NCI-H2227 treated with DMSO at 0.1 percent for 48 hours (cell line): ENCODE data around the gene LHFPL2.

Source experiments
- DNase-seq: peaks from one replicate; lab custom pipeline; 2025; lab: John Stamatoyannopoulos, UW

LHFPL2 gene

DNA sequence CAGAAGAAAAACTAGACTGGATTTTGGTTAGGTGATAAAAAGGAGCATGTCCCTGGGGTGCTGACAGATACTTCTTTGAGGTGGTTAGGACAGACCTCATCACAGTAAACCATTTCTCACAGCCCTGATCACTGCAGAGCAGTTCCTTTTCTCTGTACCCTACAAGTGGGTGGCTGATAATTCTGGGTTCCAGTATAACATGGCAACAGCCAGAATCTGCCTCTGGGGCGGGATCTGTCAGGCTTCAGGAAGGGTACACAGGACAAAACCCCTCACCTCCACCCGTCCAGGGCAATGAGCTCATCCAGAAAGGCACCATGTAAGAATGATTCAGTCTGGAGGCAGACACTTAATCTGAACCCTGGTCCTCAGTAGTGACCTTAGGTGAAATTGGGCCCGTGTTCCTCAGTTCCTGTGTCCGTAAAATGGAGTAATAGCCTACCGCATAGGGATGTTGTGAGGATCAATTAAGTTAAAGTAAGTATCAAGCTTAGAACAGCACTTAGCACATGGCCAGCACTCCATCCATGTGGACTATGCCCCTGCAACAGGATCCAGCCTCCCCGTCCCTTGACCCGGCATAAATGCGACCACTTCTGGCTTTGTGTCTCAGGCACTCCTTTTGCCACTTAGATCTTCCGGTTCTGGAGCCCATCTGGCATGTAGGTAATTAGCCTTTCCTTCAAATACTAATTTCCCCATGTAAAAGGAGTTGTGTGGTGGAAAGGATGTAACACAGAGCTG is 129.2 kb downstream of the LHFPL2 start:
- no peak for DNase-seq

DNA sequence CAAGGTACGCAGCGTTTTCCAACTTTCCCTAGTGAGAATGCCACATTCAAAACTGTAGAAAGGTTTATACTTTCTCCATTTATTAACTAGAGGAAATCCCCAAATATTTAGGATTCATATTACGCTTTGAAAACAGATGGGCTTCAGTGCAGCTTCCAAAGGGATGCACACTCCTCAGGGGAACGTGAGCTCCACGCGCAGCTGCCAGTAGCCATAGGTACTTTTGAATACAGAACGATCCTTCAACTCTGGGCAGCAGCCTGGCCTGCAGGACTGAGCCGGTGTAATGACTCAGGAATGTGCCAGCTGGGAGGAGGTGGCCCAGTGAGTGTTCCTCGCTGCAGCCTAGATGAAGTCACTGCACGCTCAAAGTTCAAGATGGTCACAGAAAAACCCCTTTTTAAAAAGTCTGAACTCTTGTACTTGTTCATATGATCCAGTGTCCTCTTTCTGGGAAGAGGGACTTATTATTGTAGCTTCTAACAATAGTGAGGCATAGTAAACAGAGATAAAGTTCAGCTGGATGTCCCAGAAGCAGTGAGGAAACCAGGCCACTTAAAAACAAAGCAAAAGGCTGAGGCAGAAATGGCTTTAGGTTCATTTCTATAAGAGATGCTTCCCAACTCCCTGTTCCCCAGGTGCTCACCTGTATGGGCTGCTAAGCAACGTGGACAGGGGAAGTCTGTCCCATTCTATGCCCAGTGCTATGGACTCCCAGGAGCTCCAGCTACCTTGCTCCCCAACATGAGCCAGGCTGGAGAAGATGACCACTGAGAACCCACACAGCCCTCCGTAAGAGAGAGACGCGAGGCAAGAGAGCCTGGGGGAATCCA is 130.0 kb downstream of the LHFPL2 start:
- no peak for DNase-seq

- DNase-seq: no peak
Observed at GRCh38 chr5:78515670-78516069, 132.9 kb downstream of the LHFPL2 start.

DNA sequence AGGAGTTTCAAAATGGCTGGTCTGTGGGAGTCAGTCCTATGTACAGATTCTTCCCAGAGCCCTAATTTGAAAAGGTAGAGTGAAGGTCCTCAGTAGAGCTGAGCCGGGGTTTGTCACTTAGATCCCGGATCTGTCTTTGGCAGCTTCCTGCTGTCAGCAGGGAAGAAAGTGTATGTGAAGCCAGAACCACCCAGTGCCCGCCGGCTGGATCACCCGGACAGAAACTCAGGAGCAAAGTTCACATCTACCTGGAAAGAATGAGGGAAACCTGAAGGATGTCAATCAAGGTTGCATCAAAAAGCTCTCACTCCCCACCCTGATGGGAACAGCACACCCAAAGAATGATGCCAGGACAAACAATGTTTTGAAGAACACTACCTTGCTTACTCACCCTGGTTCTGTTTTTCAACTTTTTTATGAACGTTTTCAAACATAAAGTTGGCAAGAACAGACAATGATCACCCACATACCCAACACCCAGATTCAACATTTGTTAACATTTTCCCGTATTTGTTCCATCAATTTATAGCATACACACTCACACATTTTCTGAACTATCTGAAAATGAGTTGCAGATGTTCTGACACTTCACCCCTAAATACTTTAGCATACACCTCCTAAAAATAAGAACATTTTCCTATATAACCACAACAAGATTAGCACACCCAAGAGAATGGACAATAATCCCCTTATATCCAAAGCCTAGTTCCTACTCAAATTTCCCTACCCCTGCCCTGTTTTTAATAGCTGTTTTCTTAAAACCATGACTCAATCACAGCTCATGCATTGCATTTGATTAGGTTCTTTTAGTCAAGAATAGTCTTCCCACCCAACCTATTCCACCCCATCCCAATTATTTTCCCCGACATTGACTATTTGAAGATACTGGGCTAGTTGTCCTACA is 133.9 kb downstream of the LHFPL2 start:
- DNase-seq: no peak

GRCh38 chr5:78513441-78513840 is 135.1 kb downstream of the LHFPL2 start:
- DNase-seq: no peak

DNA sequence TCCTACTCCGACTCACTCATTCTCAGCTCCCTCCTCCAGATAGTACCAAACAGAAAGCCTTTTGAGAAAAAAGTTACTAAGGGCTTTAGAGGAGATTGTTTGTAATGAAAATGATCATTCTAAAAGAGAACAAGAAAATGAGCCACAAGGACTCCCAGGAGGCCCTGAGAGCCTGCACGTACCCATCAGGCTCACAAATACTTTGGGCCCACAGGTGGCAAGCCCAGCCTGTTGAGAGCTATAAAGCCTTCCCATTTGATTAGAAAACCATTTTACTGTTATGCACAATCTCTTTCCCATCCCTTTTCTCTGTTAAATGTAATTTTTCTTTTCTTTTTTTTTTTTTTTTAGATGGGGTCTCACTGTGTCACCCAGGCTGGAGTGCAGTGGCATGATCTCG is 136.1 kb downstream of the LHFPL2 start:
- DNase-seq: no peak

GRCh38 chr5:78511121-78511906 is 137.3 kb downstream of the LHFPL2 start:
- no peak for DNase-seq

GRCh38 chr5:78509884-78510769 is 138.4 kb downstream of the LHFPL2 start:
- no peak for DNase-seq

DNA sequence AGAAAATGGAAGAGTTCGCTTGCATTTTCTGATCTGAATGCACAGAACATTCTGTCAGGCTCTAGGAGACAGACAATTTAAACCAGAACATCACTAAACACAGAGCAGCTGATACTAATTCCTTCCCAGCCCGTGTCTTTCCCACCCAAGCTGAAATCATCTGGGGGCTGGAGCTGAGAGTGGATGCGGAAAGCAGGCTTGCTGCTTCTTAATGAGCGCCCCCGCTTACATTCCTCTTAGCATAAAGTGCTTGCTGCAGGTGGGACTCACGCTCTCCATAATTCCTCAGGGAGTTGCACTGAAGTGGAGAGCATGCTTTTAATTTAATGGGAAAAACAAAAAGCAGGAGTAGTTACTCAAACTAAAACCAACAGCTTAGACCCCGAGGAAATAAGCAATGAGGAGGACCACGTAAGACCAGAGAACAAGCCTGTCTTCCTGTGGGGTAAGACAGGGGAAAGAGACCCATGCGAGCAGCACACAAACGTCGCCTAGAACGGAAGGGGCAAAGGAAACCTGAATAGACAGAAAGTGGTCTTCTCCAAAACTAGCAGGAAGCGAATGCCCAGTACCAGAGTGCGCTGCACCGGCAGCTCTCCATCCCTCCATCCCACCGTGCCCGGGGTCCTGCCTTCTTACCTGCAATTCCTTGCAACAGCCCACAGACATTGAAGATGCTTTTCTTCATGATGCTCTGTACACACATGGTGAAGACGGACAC is 139.3 kb downstream of the LHFPL2 start:
- DNase-seq: no peak

DNA sequence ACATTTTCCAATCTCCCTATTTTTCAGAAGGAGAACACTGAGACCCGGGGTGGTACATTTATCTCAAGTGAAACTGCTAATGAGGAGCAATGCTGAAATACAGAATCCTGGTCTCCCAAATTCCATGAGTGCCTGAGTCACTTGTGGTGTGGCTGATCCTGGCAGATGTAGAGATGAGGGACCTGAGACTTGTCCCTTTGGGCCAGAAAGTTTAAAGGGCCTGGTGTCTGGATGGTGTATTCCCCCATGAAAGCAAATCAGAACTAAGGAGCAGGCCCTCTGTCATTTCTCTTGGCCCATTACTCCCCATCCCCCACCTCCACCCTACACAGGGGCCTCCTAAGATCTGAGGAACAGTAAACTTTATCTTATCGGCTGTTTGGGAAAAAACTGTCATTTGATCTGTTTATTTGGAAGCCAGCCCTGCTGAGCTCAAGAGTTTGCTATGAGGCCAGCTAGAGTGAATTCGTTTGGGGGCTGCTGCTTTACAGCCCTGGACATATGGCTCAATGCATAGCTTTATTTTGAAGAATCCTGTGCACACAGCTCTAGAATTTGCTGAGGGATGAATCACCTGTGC is 140.3 kb downstream of the LHFPL2 start:
- DNase-seq: no peak

DNA sequence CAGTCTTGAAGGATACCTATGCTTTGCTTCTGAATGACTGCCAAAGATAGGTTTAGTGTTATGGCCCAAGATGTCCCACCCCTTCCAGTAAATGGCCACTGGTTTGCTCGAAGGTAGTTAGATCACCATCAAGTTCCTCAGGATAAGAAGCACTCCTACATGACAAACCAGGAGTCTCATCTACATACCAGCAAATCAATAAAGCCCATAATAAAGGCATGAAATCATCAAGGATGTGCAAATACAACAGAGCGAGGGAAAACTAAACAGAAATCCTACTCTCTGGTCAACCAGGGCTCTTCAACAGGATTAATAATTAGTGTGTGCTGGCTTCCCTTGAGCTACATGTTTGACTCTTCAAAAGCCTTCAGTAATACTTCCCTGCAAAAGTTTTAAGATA is 141.0 kb downstream of the LHFPL2 start:
- no peak for DNase-seq

GRCh38 chr5:78506261-78507024 is 142.1 kb downstream of the LHFPL2 start:
- no peak for DNase-seq

DNA sequence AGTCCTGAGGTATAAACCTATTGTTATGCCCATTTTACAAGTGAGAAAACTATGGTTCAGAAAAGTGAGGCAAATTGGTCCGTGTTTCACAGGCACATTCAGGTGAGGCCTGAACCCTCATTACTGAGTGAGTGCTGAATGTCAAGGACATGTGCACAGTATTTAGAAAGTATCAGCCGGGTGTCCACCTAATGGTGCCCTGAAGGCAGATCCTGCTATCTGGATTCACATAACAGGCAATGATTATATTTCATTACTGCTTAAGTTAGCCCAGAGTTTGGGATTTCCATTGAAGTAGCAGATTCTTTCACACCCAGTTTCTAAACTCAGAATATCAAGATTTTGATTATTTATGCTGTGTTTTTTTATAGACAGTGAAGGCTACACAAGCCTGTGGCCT is 142.7 kb downstream of the LHFPL2 start:
- no peak for DNase-seq

DNA sequence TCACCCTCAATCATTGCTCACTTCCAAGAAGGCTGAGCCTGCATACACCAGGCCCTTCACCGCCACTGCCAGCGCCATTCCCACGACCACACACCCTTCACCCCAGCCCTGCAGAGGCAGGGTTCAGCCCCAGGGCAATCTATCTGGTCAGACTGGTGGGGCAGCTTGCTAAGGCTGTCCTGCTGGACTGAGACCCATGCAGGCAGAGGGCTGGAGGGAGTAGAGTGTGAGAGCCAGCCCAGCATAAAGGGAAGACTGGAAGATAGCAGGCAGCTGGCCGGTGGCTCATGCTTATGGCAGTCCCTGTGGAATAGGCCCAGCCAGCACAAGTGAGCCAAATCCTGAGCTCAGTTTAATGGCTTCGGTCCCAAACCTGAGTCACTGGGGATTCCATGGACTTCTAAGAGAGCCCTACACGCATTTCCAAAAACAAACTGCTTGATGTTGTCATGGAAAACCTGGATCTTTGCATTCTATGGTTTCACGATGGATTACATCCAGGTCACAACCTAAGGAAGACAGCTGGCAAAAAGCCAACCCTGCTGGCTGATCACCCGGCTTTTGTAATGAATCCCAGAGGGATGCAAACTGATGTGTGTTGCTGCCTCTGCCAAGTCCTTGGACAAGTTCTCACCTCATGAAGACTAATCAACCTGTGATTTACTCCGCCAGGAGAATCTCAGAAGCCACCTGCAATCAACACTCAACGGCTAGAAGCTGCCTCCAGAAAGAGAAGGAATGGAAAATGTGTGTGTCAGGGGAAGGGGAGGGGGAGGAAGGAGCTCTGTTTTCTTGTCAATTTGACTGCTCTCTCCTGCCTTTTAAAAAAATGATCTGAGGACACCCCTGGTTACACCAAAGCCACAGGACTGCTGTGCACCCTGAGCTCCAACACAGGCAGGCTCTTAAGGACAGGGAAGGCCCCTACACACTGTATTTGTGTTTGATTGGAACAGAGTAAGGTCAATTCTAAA is 143.6 kb downstream of the LHFPL2 start:
- DNase-seq: no peak

DNA sequence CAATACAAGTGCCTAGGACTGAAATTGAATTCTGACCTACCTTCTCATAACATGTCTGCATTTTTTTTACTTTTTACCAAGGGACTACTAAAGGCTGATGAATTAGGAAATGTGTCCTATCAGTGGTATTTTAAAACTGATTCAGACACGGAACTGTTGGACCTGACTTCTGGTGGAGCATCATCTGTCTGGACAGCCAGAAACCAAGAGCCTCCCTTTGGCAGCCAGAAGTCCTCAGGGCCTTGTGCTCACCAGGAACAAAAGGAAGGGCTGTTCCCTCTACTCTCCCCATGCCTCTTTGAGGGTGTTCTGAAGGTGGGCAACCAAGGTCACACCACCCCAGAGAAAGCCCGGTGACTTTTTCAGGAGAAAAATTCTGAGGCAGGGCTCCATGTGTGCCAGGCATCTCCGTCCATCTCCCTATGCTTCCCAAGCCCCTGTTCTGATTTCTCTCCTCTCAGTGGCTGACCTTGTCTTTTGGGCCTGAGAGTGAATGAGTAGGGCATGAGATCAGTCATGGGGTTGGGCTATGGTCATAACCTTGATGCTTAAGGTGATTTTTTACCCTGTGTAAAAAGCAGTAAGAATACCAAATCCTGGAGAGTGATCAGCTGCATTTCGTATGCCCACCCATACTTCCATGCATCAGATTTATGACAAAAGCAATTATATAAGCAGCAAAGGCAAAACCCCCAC is 144.5 kb downstream of the LHFPL2 start:
- DNase-seq: no peak

DNA sequence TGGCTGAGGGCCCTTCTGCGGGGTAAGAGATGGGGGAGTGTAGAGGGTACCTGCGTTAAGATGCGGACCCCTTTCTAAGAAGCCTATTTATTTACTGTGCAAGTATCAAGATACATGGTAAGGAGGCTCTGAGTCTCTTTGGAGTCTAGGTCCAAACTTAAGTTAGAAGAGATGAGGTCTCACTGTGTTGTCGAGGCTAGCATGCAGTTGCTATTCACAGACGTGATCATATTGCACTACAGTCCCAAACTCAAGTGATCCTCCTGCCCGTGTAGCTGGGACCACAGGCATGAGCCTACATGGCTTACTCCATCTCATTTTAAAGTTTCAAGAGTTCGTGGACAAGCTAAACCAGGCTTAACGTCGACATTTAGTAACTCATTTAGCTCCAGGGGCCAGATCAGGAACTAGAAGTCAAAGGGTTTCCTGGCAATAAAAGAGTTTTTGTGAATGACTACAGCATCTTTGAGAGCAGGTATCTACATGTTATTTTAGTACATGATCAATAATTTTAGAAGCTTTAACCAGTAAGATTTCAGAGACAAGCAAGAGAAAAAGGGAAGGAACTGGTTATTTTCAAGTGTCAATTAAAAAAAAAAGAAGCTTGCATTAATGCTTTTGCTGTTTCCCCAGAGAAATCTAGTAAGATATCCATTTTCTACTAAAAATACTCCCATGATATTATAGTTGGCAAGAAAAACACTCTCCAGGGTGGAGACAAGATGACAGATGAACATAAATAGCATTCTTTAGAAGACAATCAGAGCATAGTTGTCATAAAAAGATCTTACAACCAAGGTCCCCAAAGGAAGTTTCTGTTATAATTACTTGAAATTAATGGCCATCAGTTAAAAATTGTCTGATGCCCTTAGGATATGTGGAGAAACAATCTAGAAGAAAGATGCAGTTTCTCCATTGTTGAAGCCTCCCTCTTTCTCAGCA is 146.9 kb downstream of the LHFPL2 start:
- DNase-seq: no peak
